NK-92 treated with Interleukin-12 subunit alpha and Interleukin-12 subunit beta, amount 100 ng/mL, for 24 hours (cell line): ENCODE data around the gene PCNT.
"Not testable (repeated sequence)": the region's sequence is repeated elsewhere in the genome, so short reads cannot be mapped to it uniquely, and the experiment has no call there.

Source experiments
- DNase-seq: peaks from one replicate; lab custom pipeline; 2025; lab: John Stamatoyannopoulos, UW

PCNT gene

DNA sequence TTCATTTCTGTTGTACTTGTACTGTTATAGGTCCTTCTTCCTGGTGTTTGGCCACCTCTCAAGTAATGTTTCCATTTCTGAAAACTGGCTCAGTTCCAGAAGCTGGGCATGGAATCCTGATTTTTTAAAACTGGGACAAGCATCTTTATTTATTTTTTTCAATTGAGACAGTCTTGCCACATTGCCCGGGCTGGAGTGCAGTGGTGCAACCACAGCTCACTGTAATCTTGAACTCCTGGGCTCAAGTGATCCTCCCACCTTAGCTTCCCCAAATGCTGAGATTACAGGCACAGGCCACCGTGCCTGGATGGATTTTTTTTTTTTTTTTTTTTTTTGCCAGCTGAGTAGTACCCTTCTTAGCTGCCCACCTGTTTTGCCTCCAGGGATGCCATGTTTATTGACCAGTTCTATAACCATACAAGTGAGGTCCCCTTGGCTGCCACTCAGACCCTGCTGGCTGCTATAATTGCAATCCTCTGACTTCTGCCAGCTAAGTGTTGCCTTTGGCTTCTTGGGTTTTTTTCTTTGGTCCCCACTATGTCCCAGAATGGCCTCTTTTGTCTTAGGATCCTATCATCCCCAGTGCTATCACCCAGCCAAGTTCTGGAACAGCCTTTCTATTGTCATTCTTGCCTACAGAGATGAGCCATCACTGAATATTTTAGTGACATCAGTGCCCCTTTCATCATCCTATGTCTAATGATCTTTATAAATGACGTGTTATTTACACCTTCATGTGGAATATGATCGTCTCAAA, 130.9 kb downstream of the PCNT start:
- DNase-seq, result no peak

DNA sequence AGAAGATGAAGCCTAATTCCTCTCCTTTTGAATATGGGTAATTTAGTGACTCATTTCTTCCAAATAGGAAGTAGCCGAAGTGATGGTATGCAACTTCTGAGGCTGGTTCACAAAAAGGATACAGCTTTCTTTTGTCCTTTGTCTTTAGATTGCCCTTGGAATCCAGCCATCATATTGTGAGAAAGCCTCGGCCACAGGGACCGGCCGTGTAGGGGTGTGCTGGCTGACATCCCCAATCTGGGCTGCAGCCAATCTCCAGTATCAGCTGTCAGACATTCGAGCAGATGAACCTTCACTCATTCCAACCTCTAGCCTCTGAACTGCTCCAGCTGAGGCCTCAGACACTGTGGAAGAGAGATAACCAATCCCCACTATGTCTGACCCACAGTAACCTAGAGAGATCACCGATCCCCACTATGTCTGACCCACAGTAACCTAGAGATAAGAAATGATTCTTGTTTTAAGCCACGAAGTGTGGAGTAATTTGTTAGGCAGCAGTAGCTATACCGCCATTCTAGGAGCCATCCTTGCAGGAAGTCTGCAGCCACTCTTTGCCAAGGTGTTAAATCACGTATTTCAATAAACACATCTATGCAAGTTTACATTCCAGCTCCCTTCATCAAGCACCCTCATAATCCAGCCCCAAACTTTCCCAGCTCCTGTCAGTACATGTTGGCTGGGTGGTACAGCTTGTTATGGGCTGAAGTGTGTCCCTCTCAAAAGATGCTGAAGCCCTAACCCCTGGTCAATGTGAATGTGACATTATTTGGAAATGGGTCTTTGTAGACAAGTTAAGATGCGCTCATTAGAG, 131.8 kb downstream of the PCNT start:
- DNase-seq, result no peak

DNA sequence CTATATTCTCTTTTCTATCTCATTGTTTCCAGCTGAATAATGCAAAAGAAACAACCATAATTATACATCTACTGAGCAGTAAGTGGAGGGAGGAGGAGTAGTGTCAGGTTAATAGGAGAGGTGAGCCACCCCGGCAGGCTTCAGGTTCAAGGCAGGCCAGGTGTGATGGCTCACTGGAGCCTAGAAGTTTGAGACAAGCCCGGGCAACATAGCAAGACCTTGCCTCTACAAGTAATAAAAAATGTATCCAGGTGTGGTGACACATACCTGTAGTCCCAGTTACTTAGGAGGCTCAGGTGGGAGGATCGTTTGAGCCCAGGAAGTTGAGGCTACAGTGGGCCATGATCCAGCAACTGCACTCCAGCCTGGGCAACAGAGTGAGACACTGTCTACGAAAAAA, 132.8 kb downstream of the PCNT start:
- DNase-seq, result no peak

DNA sequence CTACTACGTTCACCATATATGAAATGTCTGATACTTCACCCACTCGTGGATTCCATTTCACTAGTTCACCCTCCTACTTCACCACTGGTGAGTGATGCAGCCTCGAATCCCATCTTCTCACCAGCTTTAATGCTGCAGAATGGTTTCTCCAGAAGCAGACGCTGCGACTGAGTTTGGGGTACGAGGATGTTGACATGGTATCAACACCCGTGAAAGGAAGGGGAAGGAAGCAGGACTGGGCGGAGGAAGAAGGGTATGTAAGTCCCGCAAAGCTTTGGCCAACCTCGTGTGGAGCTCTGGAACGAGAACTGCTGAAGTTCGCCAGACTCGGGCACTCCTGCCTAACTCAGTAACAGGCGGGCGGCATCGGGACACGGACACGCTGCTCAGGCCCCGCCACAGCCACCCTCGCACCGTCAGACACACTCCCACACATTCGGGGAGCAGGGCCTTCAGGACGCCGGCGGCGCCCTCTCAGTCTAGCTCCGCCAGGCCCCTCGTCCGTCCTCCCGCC, 133.9 kb downstream of the PCNT start:
- peak; percentile 47 for DNase-seq

DNA sequence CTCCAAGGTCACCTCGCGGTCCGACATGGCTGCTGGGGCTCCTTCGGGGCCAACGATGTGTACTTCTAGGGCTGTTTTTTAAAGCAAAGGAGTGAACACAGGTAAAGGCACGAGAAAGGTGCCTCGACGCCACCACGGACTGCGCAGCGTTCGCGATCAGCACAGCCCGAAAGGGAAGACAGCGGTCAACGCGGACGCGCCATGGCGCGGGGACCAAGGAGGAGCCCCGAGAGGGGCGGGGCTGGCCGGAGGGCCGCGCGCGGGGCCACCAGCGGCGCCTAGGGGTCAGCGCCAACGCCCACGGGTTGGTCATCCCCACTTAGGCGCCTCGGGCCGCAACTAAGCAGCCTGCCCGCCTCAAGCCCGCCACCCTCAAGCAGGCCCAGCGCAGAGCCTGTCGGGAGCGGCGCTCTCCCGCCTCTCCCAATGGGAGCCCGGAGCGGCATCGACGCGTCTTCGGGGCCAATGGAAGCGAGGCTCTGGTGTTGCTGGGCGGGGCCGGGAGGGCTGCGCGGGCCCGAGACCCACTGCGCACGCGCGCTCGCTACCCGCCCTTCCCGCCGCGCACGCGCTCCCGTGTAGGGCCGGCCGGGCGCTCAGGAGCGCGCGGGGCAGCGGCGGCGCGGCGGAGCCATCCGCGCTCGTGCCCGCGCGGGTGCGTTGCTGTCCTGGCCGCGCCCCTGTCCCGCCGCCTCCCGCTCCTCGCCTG, 134.5 kb downstream of the PCNT start, which contains the start of gene DIP2A:
Gene DIP2A (plus strand): TSS at position 577 of the 709 bp plus-strand sequence. CDS start 241 bp downstream, outside the sequence.
- DNase-seq, result peak; percentile 95

DNA sequence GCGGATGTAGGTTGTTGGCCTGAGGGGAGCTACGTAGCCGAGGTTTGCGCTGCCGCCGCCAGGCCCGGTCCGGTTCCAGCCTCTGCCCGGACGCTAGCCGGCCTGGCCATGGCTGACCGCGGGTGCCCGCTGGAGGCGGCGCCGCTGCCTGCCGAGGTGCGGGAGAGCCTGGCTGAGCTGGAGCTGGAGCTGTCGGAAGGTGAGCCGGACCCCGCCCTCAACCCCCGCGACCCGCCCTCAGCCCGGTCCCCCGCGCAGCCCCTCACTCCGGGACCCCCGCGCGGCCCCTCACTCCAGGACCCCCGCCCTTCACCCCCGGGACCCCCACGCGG, 135.0 kb downstream of the PCNT start:
- no peak for DNase-seq

DNA sequence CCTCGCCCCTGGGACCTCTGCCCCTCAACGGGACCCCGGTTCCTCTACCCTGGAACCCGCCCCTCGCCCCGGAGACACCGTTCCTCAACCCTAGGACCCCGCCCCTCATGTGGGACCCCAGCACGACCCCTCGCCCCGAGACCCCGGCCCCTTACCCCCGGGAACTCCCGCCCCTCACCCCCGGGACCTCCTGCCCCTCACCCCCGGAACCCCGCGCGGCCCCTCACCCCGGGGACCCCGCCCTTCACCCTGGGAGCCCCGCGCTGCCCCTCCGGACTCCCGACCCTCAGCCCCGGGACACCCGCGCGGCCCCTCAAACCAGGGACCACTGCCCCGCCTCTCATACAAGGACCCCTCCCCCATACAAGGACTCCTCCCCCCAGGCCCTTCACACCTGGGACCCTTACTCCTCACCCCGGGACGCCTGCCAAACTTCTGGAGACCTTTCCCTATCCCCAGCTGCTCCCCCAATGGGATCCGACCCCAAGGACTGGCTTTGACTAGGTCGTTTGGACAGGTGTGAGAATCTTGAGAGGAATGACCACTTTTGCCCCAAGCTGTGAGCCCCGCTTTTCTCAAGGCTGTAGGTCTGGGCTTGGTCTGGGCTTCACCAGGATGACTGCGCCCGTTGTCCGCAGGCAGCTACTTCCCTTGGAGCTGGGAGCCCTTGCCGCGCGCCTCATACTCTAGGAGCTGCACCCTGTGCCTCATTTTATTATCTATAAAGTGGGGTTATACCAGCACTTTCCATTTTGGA, 135.6 kb downstream of the PCNT start:
- DNase-seq, result no peak

DNA sequence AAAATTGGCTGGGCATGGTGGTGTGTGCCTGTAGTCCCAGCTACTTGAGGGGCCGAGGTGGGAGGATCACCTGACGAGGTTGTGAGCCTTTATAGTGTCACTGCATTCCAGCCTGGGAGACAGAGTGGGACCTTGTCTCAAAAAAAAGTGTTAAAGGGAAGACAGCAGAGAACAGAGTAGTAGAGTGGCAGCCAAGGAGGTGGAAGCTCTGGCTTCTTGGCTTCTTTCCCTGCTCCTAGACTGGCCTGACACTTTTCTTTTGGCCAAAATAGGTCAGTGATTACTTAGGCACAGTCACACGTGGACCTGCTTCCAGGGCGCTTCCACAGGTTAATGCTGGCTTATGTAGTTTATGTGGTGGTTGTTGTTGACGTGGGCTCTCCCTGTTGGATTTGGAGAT, 138.0 kb downstream of the PCNT start:
- DNase-seq, result no peak

DNA sequence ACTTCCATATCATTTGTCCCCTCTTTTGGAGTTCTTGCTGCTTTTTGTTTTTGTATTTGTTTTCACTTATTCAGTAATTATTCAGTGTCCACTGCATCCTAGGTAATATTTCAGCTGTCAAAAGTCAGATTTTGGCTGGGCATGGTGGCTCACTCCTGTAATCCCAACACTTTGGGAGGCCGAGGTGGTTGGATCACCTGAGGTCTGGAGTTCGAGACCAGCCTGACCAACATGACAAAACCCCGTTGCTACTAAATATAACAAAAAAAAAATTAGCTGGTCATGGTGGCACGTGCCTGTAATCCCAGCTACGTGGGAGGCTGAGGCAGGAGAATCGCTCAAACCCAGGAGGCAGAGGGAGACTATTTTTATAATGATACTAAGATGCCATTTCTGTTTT, 141.2 kb downstream of the PCNT start:
- DNase-seq, result not testable (repeated sequence)

DNA sequence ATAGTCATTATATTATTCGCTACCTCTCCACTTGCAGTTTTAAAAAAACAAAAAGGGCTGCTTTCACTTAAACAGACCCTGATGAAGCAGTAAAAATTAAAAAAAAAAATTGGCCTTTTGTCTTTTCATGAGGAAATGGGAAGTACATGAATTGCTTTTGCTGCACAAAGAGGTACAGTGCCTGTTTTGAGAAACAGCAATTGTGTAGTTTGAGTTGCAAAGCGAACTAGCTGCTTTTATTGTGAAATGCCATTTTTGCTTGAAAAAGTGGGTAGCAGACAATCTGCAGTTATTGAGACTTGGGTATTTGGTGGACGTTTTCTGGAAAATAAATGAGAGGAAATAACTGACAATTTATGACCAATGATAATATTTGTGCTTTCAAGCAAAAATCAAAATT, 141.7 kb downstream of the PCNT start:
- no peak for DNase-seq

DNA sequence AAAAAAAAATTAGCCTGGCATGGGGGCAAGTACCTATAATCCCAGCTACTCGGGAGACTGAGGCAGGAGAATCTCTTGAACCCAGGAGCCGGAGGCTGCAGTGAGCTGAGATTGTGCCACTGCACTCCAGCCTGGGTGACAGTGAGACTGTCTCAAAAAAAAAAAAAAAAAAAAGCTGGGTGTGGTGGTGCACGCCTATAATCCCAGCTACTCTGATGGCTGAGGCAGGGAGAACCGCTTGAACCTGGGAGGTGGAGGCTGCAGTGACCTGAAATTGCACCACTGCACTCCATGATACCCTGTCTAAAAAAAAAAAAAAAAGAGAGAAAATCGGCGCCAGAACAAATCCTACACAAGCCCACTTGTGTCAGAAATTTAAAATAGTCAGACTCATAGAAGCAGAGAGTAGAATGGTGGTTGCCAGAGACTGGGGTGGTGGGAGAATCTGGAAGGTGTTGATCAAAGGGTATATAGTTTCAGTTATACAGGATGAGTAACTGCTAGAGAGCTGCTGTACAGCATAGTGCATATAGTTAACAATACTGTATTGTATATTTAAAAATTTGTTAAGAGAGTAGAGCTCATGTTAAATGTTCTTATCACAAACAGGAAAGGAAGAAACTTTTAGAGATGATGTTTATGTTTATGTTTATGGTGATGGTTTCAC, 144.3 kb downstream of the PCNT start:
- DNase-seq, result no peak

DNA sequence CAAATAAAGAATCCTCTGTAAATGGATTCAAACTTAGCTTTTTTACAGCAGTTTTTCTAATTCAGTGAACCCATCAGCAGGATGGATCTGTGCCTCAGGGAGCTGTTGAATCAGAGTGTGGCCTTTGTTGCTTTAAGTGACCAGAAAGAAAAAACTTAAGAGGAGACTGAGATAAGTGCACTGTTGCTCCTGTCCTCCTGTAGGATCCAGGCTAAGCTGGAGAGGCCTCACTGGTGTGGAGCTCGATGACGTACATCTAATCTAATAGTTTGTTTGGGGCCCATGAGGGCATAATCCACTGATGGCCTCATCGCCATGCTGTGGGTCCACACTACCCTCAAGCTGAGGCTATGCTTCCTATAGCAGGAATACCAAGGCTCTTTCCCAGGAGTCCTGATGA, 145.3 kb downstream of the PCNT start:
- DNase-seq, result no peak

DNA sequence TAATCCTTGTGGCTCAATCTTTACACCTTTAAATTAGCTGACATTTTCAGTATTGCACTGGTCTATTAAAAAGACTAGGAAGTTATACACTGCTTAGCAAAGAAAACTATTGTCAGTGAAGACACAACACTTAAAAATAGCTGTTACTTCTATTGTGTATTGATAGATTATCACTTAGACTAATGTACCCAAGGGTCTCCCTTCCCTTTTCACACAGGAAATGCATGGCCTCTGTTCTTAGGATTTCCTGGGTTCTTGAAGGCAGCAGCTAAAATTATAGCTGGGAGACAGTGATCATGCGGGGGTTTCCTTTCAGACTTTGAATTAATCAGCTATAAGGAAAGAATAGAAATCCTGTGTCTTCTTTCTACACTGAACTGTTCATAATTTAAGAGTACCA, 147.6 kb downstream of the PCNT start:
- no peak for DNase-seq

DNA sequence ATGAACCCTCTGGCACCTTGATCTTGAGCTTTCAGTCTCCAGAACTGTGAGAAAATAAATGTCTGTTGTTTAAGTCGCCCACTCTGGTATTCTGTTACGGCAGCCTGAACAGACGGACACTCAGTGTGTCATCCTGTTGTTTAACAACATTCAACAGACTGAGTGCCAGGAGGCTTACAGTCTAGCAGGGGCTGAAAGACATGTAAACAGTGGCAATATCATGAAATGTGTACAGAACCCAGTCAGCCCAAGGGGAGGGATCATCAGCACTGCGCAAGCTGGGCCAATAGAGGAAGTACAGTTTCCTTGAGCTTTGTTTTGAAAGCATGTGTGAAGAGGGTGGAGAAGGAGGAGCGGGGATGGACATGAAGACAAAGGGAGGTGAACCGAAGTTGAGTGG, 148.3 kb downstream of the PCNT start:
- no peak for DNase-seq

DNA sequence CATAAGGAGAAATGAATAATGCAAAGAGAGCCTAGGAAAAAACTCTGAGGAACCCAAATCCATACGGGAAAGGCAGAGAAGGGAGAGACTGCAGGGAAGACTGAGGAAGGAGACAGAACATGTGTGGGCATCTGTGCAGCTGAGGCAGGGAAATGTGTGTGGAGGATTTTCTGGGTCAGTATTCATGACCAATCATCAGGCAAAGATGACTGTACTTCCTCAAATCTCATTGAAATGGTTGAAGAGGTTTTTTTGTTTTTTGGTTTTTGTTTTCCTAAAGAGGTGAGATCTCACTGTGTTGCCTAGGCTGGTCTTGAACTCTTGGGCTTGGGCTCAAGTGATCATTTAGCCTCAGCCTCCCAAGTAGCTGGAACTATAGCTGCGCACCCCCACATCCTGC, 150.4 kb downstream of the PCNT start:
- no peak for DNase-seq

DNA sequence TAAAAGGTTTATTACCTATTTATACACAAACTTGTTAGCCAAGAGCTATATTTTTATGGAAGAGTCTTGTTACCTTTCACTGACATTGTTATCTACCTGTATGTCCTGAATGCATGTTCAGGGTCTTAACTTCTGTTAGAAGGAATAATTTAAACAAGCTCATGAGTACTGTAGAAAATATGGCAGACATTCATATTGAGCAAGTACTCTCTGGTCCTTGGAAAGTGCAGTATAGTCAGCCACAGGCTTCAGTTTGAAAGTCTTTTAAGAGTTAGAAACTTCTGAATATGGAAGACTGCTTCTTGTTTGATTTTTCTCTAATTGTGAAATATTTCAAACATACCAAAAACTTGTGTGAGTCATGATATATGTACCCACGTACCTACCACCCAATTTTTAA, 151.3 kb downstream of the PCNT start:
- DNase-seq, result no peak

DNA sequence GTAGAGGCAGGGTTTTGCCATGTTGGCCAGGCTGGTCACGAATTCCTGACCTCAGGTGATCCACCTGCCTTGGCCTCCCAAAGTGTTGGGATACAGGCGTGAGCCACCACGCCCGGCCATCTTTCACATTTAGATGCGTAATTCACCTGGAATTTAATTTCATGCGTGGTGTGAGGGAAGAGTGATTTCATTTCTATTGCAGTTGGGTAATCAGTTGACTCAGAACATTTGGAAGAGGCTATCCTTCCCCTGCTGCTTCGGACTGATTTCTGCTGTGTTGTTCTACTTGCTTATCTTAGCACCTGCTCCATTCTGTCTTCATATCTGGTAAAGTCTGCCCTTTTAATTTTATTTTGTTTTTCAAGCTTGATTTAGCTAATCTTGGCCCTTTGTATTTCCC, 153.8 kb downstream of the PCNT start:
- DNase-seq, result no peak

DNA sequence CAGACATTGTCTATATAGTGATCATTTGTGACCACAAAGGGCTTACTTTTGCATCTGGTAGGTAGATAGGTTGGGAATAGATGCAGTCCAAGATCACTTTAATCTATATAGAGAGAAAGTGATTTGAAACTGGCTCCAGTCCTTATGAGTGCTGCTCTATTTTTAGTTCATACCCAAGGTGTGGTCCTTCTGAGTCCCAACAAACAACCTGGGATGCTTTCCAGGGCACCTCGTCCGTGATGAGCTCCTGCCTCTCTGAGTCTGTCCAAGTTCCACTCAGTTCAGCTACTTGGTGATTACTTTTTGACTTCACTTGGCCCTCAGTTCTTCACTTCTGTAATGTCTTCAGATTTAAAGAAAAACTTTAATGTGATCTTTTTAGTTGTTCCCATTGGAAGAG, 155.0 kb downstream of the PCNT start:
- DNase-seq, result no peak

DNA sequence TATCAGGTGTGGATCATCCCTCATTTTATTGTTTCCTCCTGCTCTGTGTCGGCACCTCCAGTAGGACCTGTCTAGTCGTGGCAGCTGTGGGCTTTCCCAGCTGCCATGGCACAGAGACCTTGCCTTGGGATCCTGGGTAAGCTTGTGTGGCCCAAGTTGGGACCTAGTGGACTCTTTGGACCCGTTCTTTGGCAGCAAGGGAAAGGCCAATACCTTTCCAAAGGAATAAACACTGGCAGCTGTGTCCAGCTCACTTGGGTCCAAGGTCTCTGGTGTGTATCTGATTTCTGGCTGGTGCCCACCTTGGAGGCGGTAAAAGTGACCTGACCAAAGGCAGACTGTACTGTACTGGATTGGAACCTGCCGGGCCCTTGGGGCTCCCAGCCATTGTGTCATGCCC, 156.5 kb downstream of the PCNT start:
- no peak for DNase-seq

DNA sequence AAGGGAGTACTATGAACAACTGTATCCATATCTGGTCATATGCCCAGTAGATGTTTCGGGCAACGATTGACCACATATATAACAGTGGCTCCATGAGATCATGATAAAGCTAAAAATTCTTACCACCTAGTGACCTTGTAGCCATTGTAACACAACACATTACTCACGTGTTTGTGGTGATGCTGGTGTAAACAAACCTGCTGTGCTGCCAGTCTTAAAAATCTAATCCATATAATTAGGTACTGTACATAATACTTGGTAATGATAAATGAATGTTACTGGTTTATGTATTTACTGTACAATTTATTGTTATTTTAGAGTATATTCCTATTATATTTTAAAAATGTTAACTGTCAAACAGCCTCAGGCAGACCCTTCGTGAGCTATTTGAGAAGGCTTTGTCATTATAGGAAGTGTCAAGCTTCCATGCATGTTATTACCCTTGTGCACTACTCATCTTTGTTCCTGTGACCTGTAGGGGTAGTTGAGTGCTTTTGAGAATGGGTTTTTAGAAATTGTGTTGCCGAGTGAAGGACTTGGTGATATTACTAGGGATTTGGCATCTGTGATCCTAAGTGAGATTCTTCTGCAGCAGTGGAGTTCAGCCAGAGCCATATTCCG, 158.4 kb downstream of the PCNT start:
- DNase-seq, result no peak

DNA sequence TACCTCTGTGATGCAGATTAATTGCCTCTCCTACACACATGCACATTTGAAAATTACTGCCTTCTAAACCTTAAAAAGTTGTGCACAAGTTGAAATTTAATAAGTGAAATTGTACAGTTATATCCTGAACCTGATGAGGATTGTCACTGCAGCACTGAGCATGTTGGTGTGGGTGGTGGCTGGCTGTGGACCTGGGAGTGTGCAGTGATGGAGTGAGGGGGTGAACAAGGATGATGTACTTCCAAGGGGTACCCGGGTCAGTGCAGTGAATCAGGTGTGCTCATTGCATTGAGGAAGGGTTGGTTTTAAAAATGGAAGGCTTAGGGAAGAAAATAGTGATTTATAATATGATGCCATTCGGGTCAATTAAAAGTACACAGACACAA, 158.9 kb downstream of the PCNT start:
- no peak for DNase-seq
